Breast epithelium (tissue), 4 donors: Measurements from ENCODE around the gene SDSL. TPM values are rescaled to one million over a fixed set of nuclear protein-coding genes. Genes with fewer than 3 reads are reported as not detected.

Source experiments
- DNase-seq, 2 donors: peaks; one replicate each; pipeline ENCODE4 v3.0.0-alpha.2; 2019; ENCODE audit warnings: low spot score in 2 of 2
- H3K27ac ChIP-seq, 2 donors: fragments of 200-600 bp; sonication (generic) in 1 of 2; one replicate each; pipeline ENCODE4 v1.5.1; 2016 to 2019; ENCODE audit warnings: mild to moderate bottlenecking in 1 of 2
- H3K27me3 ChIP-seq, 2 donors: fragments of 200-600 bp; sonication (generic) in 1 of 2; one replicate each; pipeline versions ENCODE4 v1.5.1 to v1.6.0; 2017 to 2019; ENCODE audit warnings: control low read depth in 1 of 2, mild to moderate bottlenecking in 1 of 2
- H3K36me3 ChIP-seq: fragments of 200-600 bp; one replicate; pipeline ENCODE4 v1.5.1; 2019
- H3K4me1 ChIP-seq, 2 donors: fragments of 200-600 bp; sonication (generic); one replicate each; pipeline ENCODE4 v1.5.1; 2016 to 2019; ENCODE audit warnings: control low read depth in 1 of 2
- H3K4me3 ChIP-seq, 3 donors: fragments of 200-600 bp; sonication (generic); 1 replicate in 2 of 3; 2 replicates in 1 of 3; pipeline ENCODE4 v1.5.1; 2016 to 2019; ENCODE audit warnings: mild to moderate bottlenecking in 3 of 3, moderate library complexity in 2 of 3
- H3K9me3 ChIP-seq, 2 donors: fragments of 200-600 bp; sonication (generic) in 1 of 2; one replicate each; pipeline ENCODE4 v1.5.1; 2016 to 2019; ENCODE audit warnings: control low read depth in 1 of 2
- POLR2A ChIP-seq: fragments of 450-650 bp; IDR thresholded peaks from one replicate; pipeline ENCODE4 v1.6.1; 2016; ENCODE audit warnings: antibody characterized with exemption, mild to moderate bottlenecking, moderate library complexity
- POLR2AphosphoS5 ChIP-seq, 3 donors: sonication (generic); formaldehyde crosslinking; IDR thresholded peaks; one replicate each; pipeline ENCODE4 v1.6.1; 2017; ENCODE audit warnings: antibody characterized with exemption in 3 of 3
- intact Hi-C: fragments of 100-400 bp; cut with DNase I; formaldehyde crosslinking; loops from one replicate; pipeline ENCODE4 v1.15.1; 2023; ENCODE audit warnings: low total_unique reads
- total RNA-seq, 3 donors: library from RNA; depleted of rRNA; stranded (reverse); fragments of >200 nt; gene quantifications; one replicate each; pipeline ENCODE4 v1.1.0, GENCODE V29; 2016
- TF ChIP-seq, protein P1 (sequence below), 3 donors: fragments of 450-650 bp; IDR thresholded peaks; one replicate each; pipeline ENCODE4 v1.5.1; 2016 to 2017; ENCODE audit warnings: antibody characterized with exemption in 3 of 3, mild to moderate bottlenecking in 3 of 3, moderate library complexity in 3 of 3

SDSL gene, protein sequence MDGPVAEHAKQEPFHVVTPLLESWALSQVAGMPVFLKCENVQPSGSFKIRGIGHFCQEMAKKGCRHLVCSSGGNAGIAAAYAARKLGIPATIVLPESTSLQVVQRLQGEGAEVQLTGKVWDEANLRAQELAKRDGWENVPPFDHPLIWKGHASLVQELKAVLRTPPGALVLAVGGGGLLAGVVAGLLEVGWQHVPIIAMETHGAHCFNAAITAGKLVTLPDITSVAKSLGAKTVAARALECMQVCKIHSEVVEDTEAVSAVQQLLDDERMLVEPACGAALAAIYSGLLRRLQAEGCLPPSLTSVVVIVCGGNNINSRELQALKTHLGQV
- total RNA-seq, result 1 to 10 TPM; 4.6 to 4.9 (median 4.8) TPM

DNA sequence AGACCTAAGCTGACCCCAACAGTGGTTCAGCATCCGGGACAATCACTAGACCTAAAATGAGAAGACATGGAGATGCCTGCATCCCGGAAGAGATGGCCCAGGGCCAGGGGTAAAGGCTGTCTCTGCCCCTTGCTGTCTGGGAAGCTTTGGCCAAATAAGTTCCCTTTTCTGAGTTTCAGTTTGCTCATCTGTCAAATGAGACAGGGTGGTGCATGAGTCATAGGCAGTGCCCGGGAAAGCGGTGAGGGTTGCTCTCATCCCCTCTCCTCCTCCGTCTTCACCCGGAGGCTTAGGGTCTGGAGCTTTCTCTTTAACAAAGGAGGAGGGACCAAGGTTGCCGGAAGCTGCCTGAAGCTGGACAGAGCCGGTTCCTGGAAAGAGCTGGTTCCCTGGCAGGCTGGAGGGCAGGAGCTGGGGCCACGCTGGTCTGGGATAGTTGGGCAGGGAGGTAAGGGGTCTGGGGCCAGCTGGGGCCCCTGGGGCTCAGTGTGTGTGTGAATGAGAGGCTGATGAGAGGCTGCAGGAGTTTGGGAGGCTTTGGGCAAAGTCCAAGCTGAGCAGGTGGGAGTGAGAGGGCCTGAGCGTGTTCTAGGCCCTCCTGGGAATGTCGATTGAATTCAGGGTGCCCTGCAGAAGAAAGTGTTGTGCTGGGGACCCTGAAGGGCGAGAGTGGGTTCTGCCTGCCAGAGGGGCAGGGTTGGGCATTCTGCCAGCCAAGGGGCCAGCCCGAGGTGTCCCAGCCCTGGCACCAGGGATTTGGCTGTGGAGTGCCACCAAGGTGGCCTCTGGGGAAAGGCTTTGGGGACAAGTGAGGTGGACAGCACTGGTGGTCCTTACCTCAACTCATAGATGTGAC lies at the start of gene SDSL:
Gene SDSL (plus strand): TSS at position 351 of the 856 bp plus-strand sequence. CDS start 5,603 bp downstream, outside the sequence.
- H3K27ac ChIP-seq, result peak within 1 kb of the TSS; percentile 60 to 86
- no peaks in the 10 kb centered on the region for H3K36me3 ChIP-seq
- no peak for TF ChIP-seq POLR2AphosphoS5 (IDR thresholded peaks at IDR 0.05)
- no peak for TF ChIP-seq POLR2A
- TF ChIP-seq, protein P1, sequence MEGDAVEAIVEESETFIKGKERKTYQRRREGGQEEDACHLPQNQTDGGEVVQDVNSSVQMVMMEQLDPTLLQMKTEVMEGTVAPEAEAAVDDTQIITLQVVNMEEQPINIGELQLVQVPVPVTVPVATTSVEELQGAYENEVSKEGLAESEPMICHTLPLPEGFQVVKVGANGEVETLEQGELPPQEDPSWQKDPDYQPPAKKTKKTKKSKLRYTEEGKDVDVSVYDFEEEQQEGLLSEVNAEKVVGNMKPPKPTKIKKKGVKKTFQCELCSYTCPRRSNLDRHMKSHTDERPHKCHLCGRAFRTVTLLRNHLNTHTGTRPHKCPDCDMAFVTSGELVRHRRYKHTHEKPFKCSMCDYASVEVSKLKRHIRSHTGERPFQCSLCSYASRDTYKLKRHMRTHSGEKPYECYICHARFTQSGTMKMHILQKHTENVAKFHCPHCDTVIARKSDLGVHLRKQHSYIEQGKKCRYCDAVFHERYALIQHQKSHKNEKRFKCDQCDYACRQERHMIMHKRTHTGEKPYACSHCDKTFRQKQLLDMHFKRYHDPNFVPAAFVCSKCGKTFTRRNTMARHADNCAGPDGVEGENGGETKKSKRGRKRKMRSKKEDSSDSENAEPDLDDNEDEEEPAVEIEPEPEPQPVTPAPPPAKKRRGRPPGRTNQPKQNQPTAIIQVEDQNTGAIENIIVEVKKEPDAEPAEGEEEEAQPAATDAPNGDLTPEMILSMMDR (IDR thresholded peaks at IDR 0.05), result no peak
- H3K9me3 ChIP-seq, result no peaks in the 10 kb centered on the region
- peak in 1 of 2 donors; percentile 36 for DNase-seq
- intact Hi-C loops, result no loop called here
- peak within 1 kb of the TSS; percentile 36 to 71 (median 52) for H3K4me3 ChIP-seq
- H3K27me3 ChIP-seq, result no peaks in the 10 kb centered on the region
- no peaks in the 10 kb centered on the region for H3K4me1 ChIP-seq

DNA sequence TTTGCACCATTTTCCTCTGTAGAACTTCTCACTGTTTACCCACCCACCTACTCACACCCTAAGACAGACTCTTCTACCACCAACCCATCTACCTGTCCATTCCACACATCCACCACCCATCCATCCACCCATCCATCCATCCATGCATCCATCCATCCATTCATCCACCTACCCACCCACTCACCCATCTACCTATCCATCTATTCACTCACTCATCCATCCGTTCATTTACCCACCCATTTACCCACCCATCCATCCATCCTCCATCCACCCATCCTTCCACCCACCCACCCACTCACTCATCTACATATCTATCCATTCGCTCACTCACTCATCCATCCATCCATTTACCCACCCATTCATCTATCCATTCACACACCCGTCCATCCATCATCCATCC lies 48.7 kb upstream of the SDSL start:
- TF ChIP-seq, protein P1 (IDR thresholded peaks at IDR 0.05), result no peak
- TF ChIP-seq POLR2A, result no peak
- no peak for TF ChIP-seq POLR2AphosphoS5 (IDR thresholded peaks at IDR 0.05)
- H3K4me1 ChIP-seq, result no peaks in the 10 kb centered on the region
- no peak overlapping the region for H3K27ac ChIP-seq
- no peaks in the 10 kb centered on the region for H3K9me3 ChIP-seq
- H3K4me3 ChIP-seq, result no peak overlapping the region
- no peaks in the 10 kb centered on the region for H3K27me3 ChIP-seq
- intact Hi-C loops, result no loop called here
- peaks cover 13% of the 10 kb centered on the region for H3K36me3 ChIP-seq
- no peak for DNase-seq

DNA sequence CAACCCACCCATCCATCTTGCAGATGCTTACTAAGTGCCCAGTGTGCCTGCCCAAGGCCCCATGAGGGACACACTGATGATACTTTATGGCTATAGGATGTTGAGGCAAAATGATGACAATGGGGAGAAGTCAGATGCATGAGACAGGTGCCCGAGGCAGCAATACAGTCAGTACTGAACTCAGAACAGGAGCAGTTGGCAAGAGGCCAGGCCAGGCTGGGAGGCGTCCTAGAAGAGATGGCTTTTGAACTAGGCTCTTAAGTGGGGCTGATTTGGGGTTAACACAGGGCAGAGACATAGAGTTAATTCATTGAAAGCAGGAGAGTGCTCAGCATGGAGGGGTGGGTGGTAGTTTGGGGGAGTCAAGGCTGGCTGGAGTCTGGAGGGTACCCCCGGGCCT lies 48.2 kb upstream of the SDSL start:
- peaks cover 13% of the 10 kb centered on the region for H3K36me3 ChIP-seq
- H3K4me3 ChIP-seq, result no peak overlapping the region
- no peaks in the 10 kb centered on the region for H3K27me3 ChIP-seq
- TF ChIP-seq, protein P1 (IDR thresholded peaks at IDR 0.05), result no peak
- TF ChIP-seq POLR2AphosphoS5 (IDR thresholded peaks at IDR 0.05) (no peak), POLR2A (no peak)
- H3K9me3 ChIP-seq, result no peaks in the 10 kb centered on the region
- intact Hi-C loops, result no loop called here
- no peak for DNase-seq
- no peaks in the 10 kb centered on the region for H3K4me1 ChIP-seq
- no peak overlapping the region for H3K27ac ChIP-seq

DNA sequence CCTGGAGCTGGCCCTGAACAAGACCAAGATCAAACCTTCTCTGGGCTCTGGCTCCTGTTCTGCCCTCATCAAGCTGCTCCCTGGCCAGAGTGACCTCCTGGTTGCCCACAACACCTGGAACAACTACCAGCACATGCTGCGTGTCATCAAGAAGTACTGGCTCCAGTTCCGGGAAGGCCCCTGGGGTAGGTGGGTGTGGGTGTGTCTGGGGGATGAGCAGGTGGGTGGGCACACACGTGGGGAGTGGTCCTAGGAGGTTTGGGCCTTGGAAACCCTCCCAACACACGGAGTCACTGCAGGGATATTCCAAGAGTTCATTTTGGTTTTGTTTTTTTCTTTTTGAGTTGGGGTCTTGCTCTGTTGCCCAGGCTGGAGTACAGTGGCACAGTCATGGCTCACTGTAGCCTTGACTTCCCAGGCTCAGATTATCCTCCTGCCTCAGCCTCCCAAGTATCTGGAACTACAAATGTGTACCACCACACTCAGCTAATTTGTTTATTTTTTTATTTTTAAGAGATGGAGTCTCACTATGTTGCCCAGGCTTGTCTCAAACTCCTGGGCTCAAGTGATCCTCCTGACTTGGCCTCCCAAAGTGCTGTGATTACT lies 47.3 kb upstream of the SDSL start:
- TF ChIP-seq, protein P1 (IDR thresholded peaks at IDR 0.05), result no peak
- TF ChIP-seq POLR2A (no peak), POLR2AphosphoS5 (IDR thresholded peaks at IDR 0.05) (no peak)
- no peak for DNase-seq
- intact Hi-C loops, result no loop called here
- H3K9me3 ChIP-seq, result no peaks in the 10 kb centered on the region
- peaks cover 13% of the 10 kb centered on the region for H3K36me3 ChIP-seq
- no peaks in the 10 kb centered on the region for H3K4me1 ChIP-seq
- H3K27me3 ChIP-seq, result no peaks in the 10 kb centered on the region
- no peak overlapping the region for H3K4me3 ChIP-seq
- H3K27ac ChIP-seq, result no peak overlapping the region
